Measurements from ENCODE around the gene REEP3.

REEP3 gene

DNA sequence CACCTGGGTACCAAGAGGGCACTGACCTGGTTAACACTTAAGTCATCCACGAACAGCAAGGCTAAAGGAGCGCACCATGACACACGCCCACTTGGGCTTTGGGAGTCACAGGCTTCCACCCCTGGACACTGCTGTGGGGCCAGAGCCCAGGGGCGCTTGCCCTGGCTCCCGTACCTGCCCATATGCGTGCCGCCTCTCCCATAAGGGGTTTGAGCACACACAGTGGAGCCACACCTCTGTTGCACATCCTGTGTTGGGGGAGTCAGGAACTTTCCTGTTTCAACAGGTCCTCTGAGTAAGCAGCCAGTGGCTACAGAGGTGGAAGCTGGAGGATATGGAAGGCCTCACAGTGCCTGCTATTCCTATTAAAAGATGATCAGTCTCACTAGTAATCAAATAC is 152.0 kb downstream of the REEP3 start (continued):
- TF ChIP-seq, protein P1, sequence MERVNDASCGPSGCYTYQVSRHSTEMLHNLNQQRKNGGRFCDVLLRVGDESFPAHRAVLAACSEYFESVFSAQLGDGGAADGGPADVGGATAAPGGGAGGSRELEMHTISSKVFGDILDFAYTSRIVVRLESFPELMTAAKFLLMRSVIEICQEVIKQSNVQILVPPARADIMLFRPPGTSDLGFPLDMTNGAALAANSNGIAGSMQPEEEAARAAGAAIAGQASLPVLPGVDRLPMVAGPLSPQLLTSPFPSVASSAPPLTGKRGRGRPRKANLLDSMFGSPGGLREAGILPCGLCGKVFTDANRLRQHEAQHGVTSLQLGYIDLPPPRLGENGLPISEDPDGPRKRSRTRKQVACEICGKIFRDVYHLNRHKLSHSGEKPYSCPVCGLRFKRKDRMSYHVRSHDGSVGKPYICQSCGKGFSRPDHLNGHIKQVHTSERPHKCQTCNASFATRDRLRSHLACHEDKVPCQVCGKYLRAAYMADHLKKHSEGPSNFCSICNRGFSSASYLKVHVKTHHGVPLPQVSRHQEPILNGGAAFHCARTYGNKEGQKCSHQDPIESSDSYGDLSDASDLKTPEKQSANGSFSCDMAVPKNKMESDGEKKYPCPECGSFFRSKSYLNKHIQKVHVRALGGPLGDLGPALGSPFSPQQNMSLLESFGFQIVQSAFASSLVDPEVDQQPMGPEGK (CRISPR knock-in tag; IDR thresholded peaks at IDR 0.05; ENCODE audit: borderline replicate concordance) = no peak
- no peak for TF ChIP-seq ESRRG (CRISPR knock-in tag; IDR thresholded peaks at IDR 0.05)

DNA sequence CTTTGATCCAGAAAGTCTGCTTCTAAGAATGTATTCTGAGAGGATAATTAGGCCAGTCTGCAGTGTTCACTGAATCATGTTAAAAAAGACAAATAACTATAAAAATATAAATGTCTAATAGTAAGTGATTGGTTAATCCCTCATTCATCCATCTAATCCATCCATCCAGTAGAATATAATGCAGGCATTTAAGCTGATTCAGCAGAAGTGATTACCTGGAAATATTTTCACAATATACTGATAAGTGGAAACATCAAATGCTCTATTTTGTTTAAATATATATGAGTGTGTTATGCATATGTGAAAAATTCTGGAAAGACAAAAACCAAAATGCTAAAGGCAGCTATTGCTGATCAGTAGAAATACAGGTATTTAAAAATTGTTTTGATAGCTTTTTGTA is 152.6 kb downstream of the REEP3 start:
- ATAC-seq = no peak
- TF ChIP-seq CSDC2 (CRISPR knock-in tag; IDR thresholded peaks at IDR 0.05) = no peak
- no peak for TF ChIP-seq ZNF8 (CRISPR knock-in tag; IDR thresholded peaks at IDR 0.05)
- TF ChIP-seq RARB (CRISPR knock-in tag; IDR thresholded peaks at IDR 0.05) = no peak
- TF ChIP-seq GLIS3 (CRISPR knock-in tag; IDR thresholded peaks at IDR 0.05) = no peak
- no peak for TF ChIP-seq TCF4 (CRISPR knock-in tag; IDR thresholded peaks at IDR 0.05; ENCODE audit: borderline replicate concordance)
- no peak for TF ChIP-seq CREB5 (CRISPR knock-in tag; IDR thresholded peaks at IDR 0.05; ENCODE audit: low read depth)
- TF ChIP-seq SNAI2 (CRISPR knock-in tag; IDR thresholded peaks at IDR 0.05) = no peak
- TF ChIP-seq ESRRG (CRISPR knock-in tag; IDR thresholded peaks at IDR 0.05) = no peak

Data from SK-N-SH treated with all-trans-retinoic acid at 6 μM for 48 hours (cell line).